Subcutaneous abdominal adipose tissue (tissue), 5 donors: ENCODE measurements around the gene MTA1.

Experiments used
- H3K27ac ChIP-seq: one replicate; pipeline ENCODE4 v1.7.0; 2013; ENCODE audit warnings: low read depth, mild to moderate bottlenecking, inconsistent platforms, low read length, moderate library complexity
- H3K27me3 ChIP-seq, 5 donors: one replicate each; pipeline ENCODE4 v1.7.0; 2013; ENCODE audit warnings: low read length in 5 of 5, inconsistent platforms in 1 of 5; ENCODE audit not compliant: control insufficient read depth in 5 of 5, insufficient read depth in 4 of 5
- H3K36me3 ChIP-seq, 5 donors: one replicate each; pipeline ENCODE4 v1.7.0; 2013; ENCODE audit warnings: low read length in 5 of 5; ENCODE audit not compliant: control insufficient read depth in 5 of 5, insufficient read depth in 5 of 5
- H3K4me1 ChIP-seq, 5 donors: one replicate each; pipeline ENCODE4 v1.7.0; 2013; ENCODE audit warnings: low read length in 5 of 5, mild to moderate bottlenecking in 3 of 5, moderate library complexity in 1 of 5; ENCODE audit not compliant: control insufficient read depth in 5 of 5, insufficient read depth in 5 of 5
- H3K4me3 ChIP-seq, 5 donors: one replicate each; pipeline ENCODE4 v1.7.0; 2013; ENCODE audit warnings: low read length in 5 of 5, low read depth in 1 of 5
- H3K9ac ChIP-seq, 5 donors: one replicate each; pipeline ENCODE4 v1.7.0; 2013; ENCODE audit warnings: low read length in 5 of 5, mild to moderate bottlenecking in 4 of 5, moderate library complexity in 3 of 5
- H3K9me3 ChIP-seq, 5 donors: one replicate each; pipeline ENCODE4 v1.7.0; 2013; ENCODE audit warnings: low read length in 5 of 5; ENCODE audit not compliant: control insufficient read depth in 5 of 5
- donor health status: healthy.
- donor health status: healthy.
- donor health status: healthy.
- donor health status: healthy.
- donor health status: healthy.

The MTA1 gene

GRCh38 chr14:105424861-105425260 is 5.2 kb downstream of the MTA1 start:
- Histone ChIP-seq H3K9ac (no peak overlapping the region), H3K27ac (no peak overlapping the region), H3K36me3 (peaks cover 0 to 16% (median 5%) of the 10 kb centered on the region in 5 donors), H3K9me3 (no peaks in the 10 kb centered on the region), H3K4me3 (no peak overlapping the region), H3K27me3 (no peaks in the 10 kb centered on the region), H3K4me1 (peaks cover 1 to 38% (median 31%) of the 10 kb centered on the region in 5 donors)

- peaks cover 0 to 16% (median 5%) of the 10 kb centered on the region in 5 donors for H3K36me3 ChIP-seq
- H3K9me3 ChIP-seq, result no peaks in the 10 kb centered on the region
- H3K4me3 ChIP-seq, result no peak overlapping the region
- H3K27ac ChIP-seq, result no peak overlapping the region
- no peaks in the 10 kb centered on the region for H3K27me3 ChIP-seq
- peaks cover 5 to 40% (median 32%) of the 10 kb centered on the region in 5 donors for H3K4me1 ChIP-seq
- no peak overlapping the region for H3K9ac ChIP-seq
Observed at GRCh38 chr14:105425823-105426247, 6.2 kb downstream of the MTA1 start.

DNA sequence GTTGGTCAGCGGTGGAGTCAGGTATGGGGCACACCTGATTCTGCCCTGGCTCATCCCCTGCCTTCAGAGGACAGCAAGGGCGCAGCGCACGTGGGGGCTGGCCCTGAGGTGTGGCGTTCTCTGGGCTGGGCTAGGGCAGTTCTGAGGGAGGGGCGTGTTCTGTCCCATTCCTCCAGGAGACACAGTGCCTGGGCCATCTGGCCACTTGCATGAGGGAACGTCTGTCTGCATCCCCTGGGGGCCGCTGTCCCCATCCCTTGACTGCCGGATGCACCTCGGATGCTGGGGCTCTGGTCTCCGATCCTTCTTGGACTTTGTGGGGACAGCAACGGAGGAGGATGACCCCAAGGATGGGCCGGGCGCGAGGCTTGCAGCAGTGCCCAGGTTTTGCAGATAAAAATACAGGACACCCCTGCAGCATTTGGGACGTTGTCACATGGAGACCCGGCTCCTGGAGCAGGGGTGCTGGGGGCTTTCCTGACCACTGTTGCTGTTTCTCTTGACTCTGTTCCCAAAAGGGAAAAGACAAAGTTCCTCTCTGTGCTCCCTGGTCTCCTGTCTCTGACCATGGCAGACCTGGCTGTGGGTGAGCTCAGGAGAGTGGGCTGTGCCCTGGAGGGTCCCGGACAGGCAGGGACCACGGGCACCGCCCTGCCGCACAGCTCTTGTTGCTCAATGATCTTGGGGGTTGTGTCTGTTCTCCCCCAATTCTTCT is 6.9 kb downstream of the MTA1 start:
- H3K9me3 ChIP-seq, result no peaks in the 10 kb centered on the region
- H3K4me1 ChIP-seq, result peaks cover 4 to 33% (median 28%) of the 10 kb centered on the region in 5 donors
- peaks cover 0 to 16% (median 5%) of the 10 kb centered on the region in 5 donors for H3K36me3 ChIP-seq

DNA sequence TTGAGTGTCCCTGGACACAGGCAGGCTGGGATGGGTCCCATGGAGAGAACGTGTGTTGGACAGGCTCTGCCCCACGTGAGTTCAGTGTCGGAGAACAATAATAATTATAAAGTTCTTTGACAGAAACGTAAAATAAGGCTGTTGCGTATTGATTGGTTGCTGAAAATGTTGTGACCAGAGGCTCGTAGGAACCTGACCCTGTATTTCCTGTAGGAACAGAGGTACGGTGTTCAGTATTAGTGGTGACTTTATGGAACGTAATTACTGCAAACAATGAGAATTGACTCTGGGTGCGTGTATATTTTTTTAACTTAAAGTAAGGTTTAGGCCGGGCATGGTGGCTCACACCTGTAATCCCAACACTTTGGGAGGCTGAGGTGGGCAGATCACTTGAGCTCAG is 7.8 kb downstream of the MTA1 start:
- H3K9ac ChIP-seq, result no peak overlapping the region
- H3K36me3 ChIP-seq, result peaks cover 0 to 16% (median 5%) of the 10 kb centered on the region in 5 donors
- H3K9me3 ChIP-seq, result no peaks in the 10 kb centered on the region
- H3K27me3 ChIP-seq, result no peaks in the 10 kb centered on the region
- H3K4me1 ChIP-seq, result peaks cover 4 to 25% (median 20%) of the 10 kb centered on the region in 5 donors
- H3K4me3 ChIP-seq, result no peak overlapping the region
- no peak overlapping the region for H3K27ac ChIP-seq

More for the DNA sequence above, 6.9 kb downstream of the MTA1 start:
- H3K4me3 ChIP-seq, result no peak overlapping the region
- no peaks in the 10 kb centered on the region for H3K27me3 ChIP-seq
- H3K27ac ChIP-seq, result no peak overlapping the region
- no peak overlapping the region for H3K9ac ChIP-seq

- Histone ChIP-seq H3K27ac (no peak overlapping the region), H3K27me3 (no peaks in the 10 kb centered on the region), H3K4me1 (peaks cover 4 to 22% (median 17%) of the 10 kb centered on the region in 5 donors), H3K9me3 (no peaks in the 10 kb centered on the region), H3K4me3 (no peak overlapping the region), H3K9ac (no peak overlapping the region), H3K36me3 (peaks cover 0 to 16% (median 5%) of the 10 kb centered on the region in 5 donors)
Observed at GRCh38 chr14:105427936-105428485, 8.4 kb downstream of the MTA1 start.

- Histone ChIP-seq H3K36me3 (peaks cover 0 to 14% (median 3%) of the 10 kb centered on the region in 5 donors), H3K4me3 (no peak overlapping the region), H3K9me3 (no peaks in the 10 kb centered on the region), H3K4me1 (peaks cover 4 to 22% (median 17%) of the 10 kb centered on the region in 5 donors), H3K27ac (peak overlapping the region; percentile 50), H3K27me3 (no peaks in the 10 kb centered on the region), H3K9ac (no peak overlapping the region)
Observed at GRCh38 chr14:105430042-105430441, 10.4 kb downstream of the MTA1 start.

DNA sequence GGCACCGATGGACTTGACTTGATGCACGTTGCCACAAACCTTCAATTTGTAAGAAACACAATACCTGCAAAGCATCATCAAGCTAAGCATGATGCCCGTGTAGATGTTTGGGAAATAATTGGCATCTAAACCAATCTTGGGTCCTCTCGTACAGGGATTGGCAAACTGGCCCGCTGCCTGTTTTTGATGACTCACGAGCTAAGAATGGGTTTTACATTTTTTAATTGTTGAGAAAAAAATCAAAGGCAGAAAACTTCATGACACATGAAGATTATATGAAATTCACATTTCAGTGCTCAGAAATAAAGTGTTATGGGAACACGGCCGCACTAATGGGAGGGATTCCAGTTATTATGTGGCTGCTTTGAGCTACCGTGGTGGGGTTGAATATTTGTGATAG is 10.9 kb downstream of the MTA1 start:
- Histone ChIP-seq H3K4me3 (no peak overlapping the region), H3K27ac (peak overlapping the region; percentile 50), H3K27me3 (no peaks in the 10 kb centered on the region), H3K36me3 (peaks cover 0 to 12% (median 3%) of the 10 kb centered on the region in 5 donors), H3K9ac (no peak overlapping the region), H3K9me3 (no peaks in the 10 kb centered on the region), H3K4me1 (peaks cover 4 to 22% (median 17%) of the 10 kb centered on the region in 5 donors)

DNA sequence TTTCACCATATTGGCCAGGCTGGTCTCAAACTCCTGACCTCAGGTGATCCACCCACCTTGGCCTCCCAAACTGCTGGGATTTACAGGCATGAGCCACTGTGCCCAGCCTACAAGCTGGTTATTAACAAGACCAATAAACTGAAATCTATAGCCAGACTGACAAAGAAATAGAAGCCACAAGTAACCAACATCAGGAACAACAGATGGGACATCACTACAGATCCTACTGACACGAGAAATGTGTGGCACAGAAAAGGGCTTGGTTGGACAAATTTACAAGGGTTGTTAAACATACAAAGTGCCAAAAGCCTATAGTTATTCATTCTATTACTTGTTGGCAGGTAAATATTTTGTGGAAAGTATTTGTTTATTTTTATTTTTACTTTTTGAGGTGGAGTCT is 11.6 kb downstream of the MTA1 start:
- H3K27ac ChIP-seq, result peak overlapping the region; percentile 50
- no peak overlapping the region for H3K9ac ChIP-seq
- peaks cover 4 to 22% (median 17%) of the 10 kb centered on the region in 5 donors for H3K4me1 ChIP-seq
- H3K36me3 ChIP-seq, result peaks cover 0 to 11% (median 3%) of the 10 kb centered on the region in 5 donors
- no peaks in the 10 kb centered on the region for H3K9me3 ChIP-seq
- no peaks in the 10 kb centered on the region for H3K27me3 ChIP-seq
- no peak overlapping the region for H3K4me3 ChIP-seq

GRCh38 chr14:105432657-105433056 is 13.0 kb downstream of the MTA1 start:
- Histone ChIP-seq H3K9ac (no peak overlapping the region), H3K4me1 (peaks cover 4 to 24% (median 17%) of the 10 kb centered on the region in 5 donors), H3K27me3 (no peaks in the 10 kb centered on the region)

GRCh38 chr14:105433161-105433605 is 13.6 kb downstream of the MTA1 start:
- Histone ChIP-seq H3K4me3 (no peak overlapping the region), H3K9ac (no peak overlapping the region), H3K27me3 (no peaks in the 10 kb centered on the region), H3K4me1 (peaks cover 4 to 20% (median 17%) of the 10 kb centered on the region in 5 donors), H3K9me3 (no peaks in the 10 kb centered on the region), H3K36me3 (peaks cover 0 to 5% (median 0%) of the 10 kb centered on the region in 5 donors), H3K27ac (no peak overlapping the region)

More at GRCh38 chr14:105432657-105433056, 13.0 kb downstream of the MTA1 start:
- Histone ChIP-seq H3K36me3 (peaks cover 0 to 5% (median 0%) of the 10 kb centered on the region in 5 donors), H3K27ac (no peak overlapping the region), H3K9me3 (no peaks in the 10 kb centered on the region), H3K4me3 (no peak overlapping the region)
